GM18861 (cell line): ENCODE data around the gene HRH1.
A peak's percentile ranks its signal among the peaks of the same experiment; 100 is the strongest.
"Not testable (repeated sequence)": the region's sequence is repeated elsewhere in the genome, so short reads cannot be mapped to it uniquely, and the experiment has no call there.

ENCODE experiments used
- ATAC-seq: cut with Tn5 transposase; IDR thresholded peaks from one replicate; pipeline ENCODE4 v1.9.1; 2021; ENCODE audit not compliant: unreplicated experiment

HRH1 gene

DNA sequence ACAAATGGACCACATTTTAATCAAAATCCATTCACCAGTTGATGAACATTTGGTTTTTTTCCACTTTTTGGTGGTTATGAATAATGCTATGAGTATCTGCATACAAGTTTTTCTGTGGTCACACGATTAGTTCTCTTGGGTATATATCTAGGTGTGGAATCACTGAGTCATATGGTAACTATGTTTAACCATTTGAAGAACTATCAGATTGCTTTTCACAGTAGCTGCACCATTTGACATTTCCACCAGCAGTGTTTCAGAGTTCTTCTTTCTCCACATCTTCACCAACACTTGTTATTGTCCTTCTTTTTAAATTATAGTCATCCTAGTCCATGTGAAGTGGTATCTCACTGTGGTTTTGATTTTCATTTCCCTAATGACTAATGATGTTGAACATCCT, 84.6 kb downstream of the HRH1 start:
- no peak for ATAC-seq

- no peak for ATAC-seq
Measured at GRCh38 chr3:11239796-11240195, 85.5 kb downstream of the HRH1 start.

- ATAC-seq = no peak
Measured at GRCh38 chr3:11240496-11240895, 86.2 kb downstream of the HRH1 start.

DNA sequence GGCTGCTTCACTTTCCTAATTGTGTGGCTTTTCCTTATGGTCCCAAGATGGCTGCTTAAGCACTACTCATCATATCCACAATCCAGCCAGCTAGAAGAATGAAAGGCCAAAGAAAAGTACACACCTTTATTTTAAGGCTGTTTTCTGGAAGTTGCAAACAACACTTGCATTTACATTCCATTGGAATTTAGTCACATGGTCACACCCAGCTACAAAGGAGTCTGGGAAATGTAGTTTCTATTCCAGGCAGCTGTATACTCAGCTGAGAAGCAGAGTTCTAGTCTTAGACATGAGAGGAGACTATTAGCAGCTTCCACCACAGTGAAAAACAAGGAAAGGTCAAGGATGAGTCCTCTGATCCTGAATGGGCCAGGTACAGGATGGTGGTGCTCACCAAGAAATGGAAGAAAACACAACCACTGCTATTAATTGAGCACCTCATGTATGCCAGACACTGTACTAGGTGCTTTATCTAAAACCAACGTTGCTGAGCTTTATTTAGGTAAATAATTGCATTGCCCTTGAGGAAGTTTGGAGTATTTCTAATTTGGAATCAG, 89.9 kb downstream of the HRH1 start:
- ATAC-seq = no peak

- no peak for ATAC-seq
Measured at GRCh38 chr3:11245276-11245675, 91.0 kb downstream of the HRH1 start.

DNA sequence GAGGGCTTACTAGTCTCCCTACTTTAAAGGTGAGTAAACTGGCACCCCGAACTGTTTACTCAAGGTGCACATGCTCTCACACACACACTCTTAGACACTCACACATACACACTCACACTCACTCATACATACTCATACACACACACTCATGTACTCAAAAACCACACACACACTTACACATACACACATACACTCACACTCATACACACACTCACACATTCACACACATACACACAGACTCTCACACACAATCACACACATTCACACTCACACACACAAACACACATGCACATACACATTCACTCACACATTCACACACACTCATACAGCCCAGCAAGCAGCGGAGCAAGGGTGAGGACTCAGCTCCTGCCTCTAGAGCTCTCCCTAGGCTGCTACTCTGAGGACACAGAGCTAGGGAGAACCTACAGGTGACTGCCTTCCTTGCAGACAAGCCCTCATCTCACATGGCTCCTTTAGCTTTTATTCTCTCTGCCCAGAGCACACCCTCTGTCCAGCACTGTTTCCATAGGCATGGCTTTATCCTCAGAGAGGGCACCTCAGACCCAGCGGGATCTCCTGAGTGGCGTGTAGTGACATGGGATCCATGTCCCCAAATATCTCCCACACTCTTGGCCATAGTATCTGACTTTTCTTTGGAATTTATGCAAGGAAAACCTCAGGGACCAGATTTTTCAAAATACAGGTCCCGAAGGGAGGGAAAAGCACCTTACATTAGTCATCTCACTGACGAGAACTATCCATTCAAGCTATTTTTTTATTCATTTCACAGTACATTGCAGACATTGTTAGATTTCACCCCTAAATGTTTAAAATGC, 91.8 kb downstream of the HRH1 start:
- no peak for ATAC-seq

DNA sequence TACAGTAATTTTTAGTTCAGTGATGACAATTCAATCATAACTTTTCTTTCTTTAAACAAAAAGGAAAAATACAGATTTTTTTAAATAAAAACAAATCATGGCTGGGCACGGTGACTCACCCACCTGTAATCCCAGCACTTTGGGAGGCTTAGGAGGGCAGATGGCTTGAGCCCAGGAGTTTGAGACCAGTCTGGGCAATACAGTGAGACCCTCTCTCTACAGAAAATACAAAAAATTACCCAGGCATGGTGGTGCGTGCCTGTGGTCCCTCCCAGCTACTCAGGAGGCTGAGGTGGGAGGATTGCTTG, 92.3 kb downstream of the HRH1 start:
- ATAC-seq = no peak

- ATAC-seq = no peak
Measured at GRCh38 chr3:11247362-11247761, 93.1 kb downstream of the HRH1 start.

DNA sequence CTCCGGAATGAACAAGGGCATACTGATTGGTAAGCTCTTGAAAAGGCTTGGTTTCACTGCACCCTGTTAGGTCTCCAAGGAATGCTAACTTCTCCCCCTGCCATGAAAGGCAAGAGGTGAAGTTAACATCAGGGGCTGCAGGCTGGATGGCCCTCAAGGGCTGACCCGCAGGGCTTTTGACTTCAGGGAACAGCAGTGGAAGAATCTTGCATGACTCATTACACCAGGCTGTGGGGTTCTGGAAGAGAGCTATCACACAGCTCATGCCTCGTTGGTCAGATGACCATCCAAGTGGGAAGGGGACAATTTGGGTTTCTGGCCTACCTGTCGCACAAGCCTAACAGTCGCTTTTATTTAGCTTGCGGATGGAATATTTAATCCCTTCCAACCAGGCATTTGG, 94.3 kb downstream of the HRH1 start:
- no peak for ATAC-seq

- no peak for ATAC-seq
Measured at GRCh38 chr3:11250902-11251806, 96.9 kb downstream of the HRH1 start.

GRCh38 chr3:11251807-11252176, 97.5 kb downstream of the HRH1 start:
- ATAC-seq = no peak

GRCh38 chr3:11254876-11255275, 100.6 kb downstream of the HRH1 start:
- no peak for ATAC-seq

GRCh38 chr3:11255537-11255936, 101.2 kb downstream of the HRH1 start:
- not testable (repeated sequence) for ATAC-seq

- no peak for ATAC-seq
Measured at GRCh38 chr3:11258958-11259357, 104.7 kb downstream of the HRH1 start.

DNA sequence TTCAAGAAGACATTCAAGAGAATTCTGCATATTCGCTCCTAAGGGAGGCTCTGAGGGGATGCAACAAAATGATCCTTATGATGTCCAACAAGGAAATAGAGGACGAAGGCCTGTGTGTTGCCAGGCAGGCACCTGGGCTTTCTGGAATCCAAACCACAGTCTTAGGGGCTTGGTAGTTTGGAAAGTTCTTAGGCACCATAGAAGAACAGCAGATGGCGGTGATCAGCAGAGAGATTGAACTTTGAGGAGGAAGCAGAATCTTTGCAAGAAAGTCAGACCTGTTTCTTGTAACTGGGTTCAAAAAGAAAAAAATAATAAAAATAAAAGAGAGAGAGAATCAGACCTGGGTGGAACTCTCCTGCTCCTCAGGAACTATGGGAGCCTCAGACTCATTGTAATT, 106.2 kb downstream of the HRH1 start:
- ATAC-seq = no peak

GRCh38 chr3:11269007-11269406, 114.7 kb downstream of the HRH1 start:
- no peak for ATAC-seq

GRCh38 chr3:11271986-11272904, 118.0 kb downstream of the HRH1 start, which contains the start of gene ATG7:
TSS of gene ATG7 (plus strand) at chr3:11272397. CDS start at chr3:11298696, 26,299 bp downstream.
- peak; percentile 96 for ATAC-seq

GRCh38 chr3:11272906-11273574, 118.7 kb downstream of the HRH1 start:
- no peak for ATAC-seq

- no peak for ATAC-seq
Measured at GRCh38 chr3:11273891-11274291, 119.6 kb downstream of the HRH1 start.

DNA sequence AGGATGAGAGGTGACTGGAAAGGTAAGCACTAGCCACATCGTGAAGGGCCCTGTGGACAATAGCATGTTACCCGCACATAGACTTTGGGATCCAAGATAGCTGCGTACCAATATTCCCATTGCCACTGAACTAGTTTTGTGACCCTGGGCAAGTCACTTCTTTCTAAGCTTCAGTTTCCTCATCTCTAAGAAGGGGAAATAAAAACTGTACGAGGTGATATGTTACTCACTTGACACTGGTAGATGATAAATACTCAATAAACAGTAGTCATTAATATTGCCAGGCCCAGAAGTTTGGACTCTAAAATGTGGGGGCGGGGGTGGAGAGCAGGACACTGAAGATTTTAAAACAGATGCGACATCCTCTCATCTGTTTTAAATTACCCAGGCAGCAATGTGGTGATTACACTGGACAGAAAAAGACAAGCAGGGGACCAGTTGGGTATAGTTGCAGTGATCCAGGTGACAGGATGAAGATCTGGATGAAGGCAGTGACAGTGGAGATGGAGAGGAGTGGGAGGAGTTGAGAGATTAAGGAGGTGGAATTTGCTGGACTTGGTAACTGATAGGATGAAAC, 120.4 kb downstream of the HRH1 start:
- ATAC-seq = no peak
